Ovary (tissue), 3 donors: ENCODE measurements around the gene CDH24.

Experiments
- EP300 ChIP-seq: sonication (generic); formaldehyde crosslinking; IDR thresholded peaks from one replicate; pipeline ENCODE4 v1.6.1; 2017; ENCODE audit warnings: antibody characterized with exemption
- POLR2A ChIP-seq: fragments of 450-650 bp; IDR thresholded peaks from one replicate; pipeline ENCODE4 v1.6.1; 2017; ENCODE audit warnings: antibody characterized with exemption, mild to moderate bottlenecking, moderate library complexity
- TF ChIP-seq, protein P1 (sequence below), 3 donors: fragments of 450-650 bp in 2 of 3; fragments of 200-600 bp in 1 of 3; IDR thresholded peaks; one replicate each; pipeline versions ENCODE4 v1.5.1 to v1.8.0; 2016 to 2022; ENCODE audit warnings: antibody characterized with exemption in 3 of 3, mild to moderate bottlenecking in 1 of 3
- donor health status: DM: no; HTN: no; CAD: no.

DNA sequence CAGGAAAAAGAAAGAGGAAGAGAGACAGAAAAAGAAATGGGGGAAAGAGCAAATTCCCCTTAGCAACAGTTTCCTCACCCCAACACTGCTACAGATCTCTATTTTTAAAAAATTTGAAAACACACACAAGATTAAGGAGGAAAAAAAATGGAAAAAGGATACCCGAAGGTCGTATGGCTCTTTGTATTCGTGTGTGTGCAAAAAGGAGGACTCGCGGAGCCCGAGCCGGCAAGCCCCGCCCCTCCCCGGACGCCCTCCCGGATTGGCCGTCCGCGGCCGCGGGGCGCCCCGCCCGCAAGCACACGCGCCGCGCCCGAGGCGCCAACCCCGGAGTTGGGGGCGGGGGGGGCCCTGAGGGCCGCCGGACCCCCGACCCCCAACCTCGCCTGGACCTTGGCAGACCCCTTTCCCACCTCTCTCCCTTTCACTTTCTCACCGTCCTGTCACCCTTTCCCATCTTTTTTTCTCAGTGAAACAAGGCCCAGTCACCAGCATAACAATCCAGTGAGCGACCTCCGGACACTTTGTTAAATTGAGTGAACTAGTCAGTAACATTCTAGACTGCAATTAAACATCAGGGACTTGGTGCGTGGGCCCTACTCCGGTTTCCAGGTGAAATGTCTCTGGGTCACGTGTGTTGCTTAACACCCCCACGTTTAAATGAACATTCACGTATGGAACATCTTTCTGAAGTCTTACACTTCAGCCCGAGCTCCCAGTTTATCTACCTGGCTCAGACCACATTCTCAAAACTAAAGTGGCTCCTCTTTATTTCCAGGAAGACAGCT, 47.2 kb downstream of the CDH24 start, which contains the start of gene C14orf93:
- no peak for TF ChIP-seq POLR2A
- TF ChIP-seq, protein P1, sequence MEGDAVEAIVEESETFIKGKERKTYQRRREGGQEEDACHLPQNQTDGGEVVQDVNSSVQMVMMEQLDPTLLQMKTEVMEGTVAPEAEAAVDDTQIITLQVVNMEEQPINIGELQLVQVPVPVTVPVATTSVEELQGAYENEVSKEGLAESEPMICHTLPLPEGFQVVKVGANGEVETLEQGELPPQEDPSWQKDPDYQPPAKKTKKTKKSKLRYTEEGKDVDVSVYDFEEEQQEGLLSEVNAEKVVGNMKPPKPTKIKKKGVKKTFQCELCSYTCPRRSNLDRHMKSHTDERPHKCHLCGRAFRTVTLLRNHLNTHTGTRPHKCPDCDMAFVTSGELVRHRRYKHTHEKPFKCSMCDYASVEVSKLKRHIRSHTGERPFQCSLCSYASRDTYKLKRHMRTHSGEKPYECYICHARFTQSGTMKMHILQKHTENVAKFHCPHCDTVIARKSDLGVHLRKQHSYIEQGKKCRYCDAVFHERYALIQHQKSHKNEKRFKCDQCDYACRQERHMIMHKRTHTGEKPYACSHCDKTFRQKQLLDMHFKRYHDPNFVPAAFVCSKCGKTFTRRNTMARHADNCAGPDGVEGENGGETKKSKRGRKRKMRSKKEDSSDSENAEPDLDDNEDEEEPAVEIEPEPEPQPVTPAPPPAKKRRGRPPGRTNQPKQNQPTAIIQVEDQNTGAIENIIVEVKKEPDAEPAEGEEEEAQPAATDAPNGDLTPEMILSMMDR (IDR thresholded peaks at IDR 0.05), result no peak
- no peak for TF ChIP-seq EP300
